Breast epithelium (tissue), 4 donors: ENCODE measurements around the gene PSD2. TPM values are rescaled to one million over a fixed set of nuclear protein-coding genes. Genes with fewer than 3 reads are reported as not detected.

ENCODE experiments used
- DNase-seq, 2 donors: peaks; one replicate each; pipeline ENCODE4 v3.0.0-alpha.2; 2019; ENCODE audit warnings: low spot score in 2 of 2
- H3K27ac ChIP-seq, 2 donors: fragments of 200-600 bp; sonication (generic) in 1 of 2; one replicate each; pipeline ENCODE4 v1.5.1; 2016 to 2019; ENCODE audit warnings: mild to moderate bottlenecking in 1 of 2
- H3K27me3 ChIP-seq, 2 donors: fragments of 200-600 bp; sonication (generic) in 1 of 2; one replicate each; pipeline versions ENCODE4 v1.5.1 to v1.6.0; 2017 to 2019; ENCODE audit warnings: control low read depth in 1 of 2, mild to moderate bottlenecking in 1 of 2
- H3K36me3 ChIP-seq: fragments of 200-600 bp; one replicate; pipeline ENCODE4 v1.5.1; 2019
- H3K4me1 ChIP-seq, 2 donors: fragments of 200-600 bp; sonication (generic); one replicate each; pipeline ENCODE4 v1.5.1; 2016 to 2019; ENCODE audit warnings: control low read depth in 1 of 2
- H3K4me3 ChIP-seq, 3 donors: fragments of 200-600 bp; sonication (generic); 1 replicate in 2 of 3; 2 replicates in 1 of 3; pipeline ENCODE4 v1.5.1; 2016 to 2019; ENCODE audit warnings: mild to moderate bottlenecking in 3 of 3, moderate library complexity in 2 of 3
- H3K9me3 ChIP-seq, 2 donors: fragments of 200-600 bp; sonication (generic) in 1 of 2; one replicate each; pipeline ENCODE4 v1.5.1; 2016 to 2019; ENCODE audit warnings: control low read depth in 1 of 2
- CTCF ChIP-seq, 3 donors: fragments of 450-650 bp; IDR thresholded peaks; one replicate each; pipeline ENCODE4 v1.5.1; 2016 to 2017; ENCODE audit warnings: antibody characterized with exemption in 3 of 3, mild to moderate bottlenecking in 3 of 3, moderate library complexity in 3 of 3
- POLR2A ChIP-seq: fragments of 450-650 bp; IDR thresholded peaks from one replicate; pipeline ENCODE4 v1.6.1; 2016; ENCODE audit warnings: antibody characterized with exemption, mild to moderate bottlenecking, moderate library complexity
- POLR2AphosphoS5 ChIP-seq, 3 donors: sonication (generic); formaldehyde crosslinking; IDR thresholded peaks; one replicate each; pipeline ENCODE4 v1.6.1; 2017; ENCODE audit warnings: antibody characterized with exemption in 3 of 3
- intact Hi-C: fragments of 100-400 bp; cut with DNase I; formaldehyde crosslinking; loops from one replicate; pipeline ENCODE4 v1.15.1; 2023; ENCODE audit warnings: low total_unique reads
- total RNA-seq, 3 donors: library from RNA; depleted of rRNA; stranded (reverse); fragments of >200 nt; gene quantifications; one replicate each; pipeline ENCODE4 v1.1.0, GENCODE V29; 2016

The PSD2 gene
- total RNA-seq, 3 donors from 2014 or later, result 0.66 to 1.8 TPM; not detected in 1

- H3K9me3 ChIP-seq, result no peaks in the 10 kb centered on the region
- intact Hi-C loops, result loop anchor here (10.0 kb wide), 1 partner anchor 755 kb away; no protein-coding TSS in a partner anchor
- no peak overlapping the region for H3K27ac ChIP-seq
- DNase-seq, result no peak
- H3K4me3 ChIP-seq, result no peak overlapping the region
- H3K27me3 ChIP-seq, result no peaks in the 10 kb centered on the region
- no peaks in the 10 kb centered on the region for H3K4me1 ChIP-seq
- TF ChIP-seq POLR2A (no peak), POLR2AphosphoS5 (IDR thresholded peaks at IDR 0.05) (no peak), CTCF (IDR thresholded peaks at IDR 0.05) (no peak)
- no peaks in the 10 kb centered on the region for H3K36me3 ChIP-seq
Observed at GRCh38 chr5:139829471-139829870, 33.9 kb downstream of the PSD2 start.

- Histone ChIP-seq H3K27ac (no peak overlapping the region), H3K27me3 (no peaks in the 10 kb centered on the region)
- TF ChIP-seq CTCF (IDR thresholded peaks at IDR 0.05), result no peak
- no peak for TF ChIP-seq POLR2A
- TF ChIP-seq POLR2AphosphoS5 (IDR thresholded peaks at IDR 0.05), result no peak
Observed at GRCh38 chr5:139831624-139832023, 36.0 kb downstream of the PSD2 start.

GRCh38 chr5:139833525-139833924 is 37.9 kb downstream of the PSD2 start:
- Histone ChIP-seq H3K9me3 (no peaks in the 10 kb centered on the region), H3K36me3 (no peaks in the 10 kb centered on the region), H3K27ac (no peak overlapping the region), H3K4me3 (no peak overlapping the region), H3K4me1 (no peaks in the 10 kb centered on the region), H3K27me3 (no peaks in the 10 kb centered on the region)
- intact Hi-C loops, result no loop called here
- TF ChIP-seq POLR2AphosphoS5 (IDR thresholded peaks at IDR 0.05) (no peak), CTCF (IDR thresholded peaks at IDR 0.05) (no peak), POLR2A (no peak)
- DNase-seq, result no peak

More at GRCh38 chr5:139831624-139832023, 36.0 kb downstream of the PSD2 start:
- Histone ChIP-seq H3K4me3 (no peak overlapping the region), H3K4me1 (no peaks in the 10 kb centered on the region), H3K9me3 (no peaks in the 10 kb centered on the region), H3K36me3 (no peaks in the 10 kb centered on the region)
- intact Hi-C loops, result no loop called here
- DNase-seq, result no peak

- H3K27me3 ChIP-seq, result no peaks in the 10 kb centered on the region
- TF ChIP-seq POLR2AphosphoS5 (IDR thresholded peaks at IDR 0.05) (no peak), CTCF (IDR thresholded peaks at IDR 0.05) (no peak), POLR2A (no peak)
- H3K4me3 ChIP-seq, result no peak overlapping the region
- H3K4me1 ChIP-seq, result no peaks in the 10 kb centered on the region
- intact Hi-C loops, result no loop called here
- H3K27ac ChIP-seq, result no peak overlapping the region
- H3K9me3 ChIP-seq, result no peaks in the 10 kb centered on the region
- no peaks in the 10 kb centered on the region for H3K36me3 ChIP-seq
- no peak for DNase-seq
Observed at GRCh38 chr5:139835656-139836055, 40.0 kb downstream of the PSD2 start.

- H3K4me1 ChIP-seq, result no peaks in the 10 kb centered on the region
- intact Hi-C loops, result no loop called here
- no peaks in the 10 kb centered on the region for H3K9me3 ChIP-seq
- H3K27ac ChIP-seq, result no peak overlapping the region
- no peak for DNase-seq
- no peaks in the 10 kb centered on the region for H3K36me3 ChIP-seq
- H3K4me3 ChIP-seq, result no peak overlapping the region
- TF ChIP-seq CTCF (IDR thresholded peaks at IDR 0.05), result no peak
- TF ChIP-seq POLR2A, result no peak
- TF ChIP-seq POLR2AphosphoS5 (IDR thresholded peaks at IDR 0.05), result no peak
- no peaks in the 10 kb centered on the region for H3K27me3 ChIP-seq
Observed at GRCh38 chr5:139836469-139837208, 41.0 kb downstream of the PSD2 start.
